GM20000 (cell line): ENCODE data around the gene DNAJC5.
"Not testable (repeated sequence)": the region's sequence is repeated elsewhere in the genome, so short reads cannot be mapped to it uniquely, and the experiment has no call there.

ENCODE experiments used
- DNase-seq: peaks from one replicate; pipeline ENCODE4 v3.0.0; 2012; ENCODE audit warnings: low spot score
- TF ChIP-seq, protein P1 (sequence below): IDR thresholded peaks from 2 replicates; pipeline ENCODE4 v1.5.1; 2012; ENCODE audit warnings: mild to moderate bottlenecking, control low read depth; ENCODE audit errors: extremely low read depth, missing control alignments

DNAJC5 gene, protein sequence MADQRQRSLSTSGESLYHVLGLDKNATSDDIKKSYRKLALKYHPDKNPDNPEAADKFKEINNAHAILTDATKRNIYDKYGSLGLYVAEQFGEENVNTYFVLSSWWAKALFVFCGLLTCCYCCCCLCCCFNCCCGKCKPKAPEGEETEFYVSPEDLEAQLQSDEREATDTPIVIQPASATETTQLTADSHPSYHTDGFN

GRCh38 chr20:63894358-63895201 is at the start of gene DNAJC5:
Gene DNAJC5 (plus strand): TSS chr20:63895126. CDS start chr20:63928346, 33,220 bp downstream.
- DNase-seq = peak; percentile 100
- TF ChIP-seq, protein P1, sequence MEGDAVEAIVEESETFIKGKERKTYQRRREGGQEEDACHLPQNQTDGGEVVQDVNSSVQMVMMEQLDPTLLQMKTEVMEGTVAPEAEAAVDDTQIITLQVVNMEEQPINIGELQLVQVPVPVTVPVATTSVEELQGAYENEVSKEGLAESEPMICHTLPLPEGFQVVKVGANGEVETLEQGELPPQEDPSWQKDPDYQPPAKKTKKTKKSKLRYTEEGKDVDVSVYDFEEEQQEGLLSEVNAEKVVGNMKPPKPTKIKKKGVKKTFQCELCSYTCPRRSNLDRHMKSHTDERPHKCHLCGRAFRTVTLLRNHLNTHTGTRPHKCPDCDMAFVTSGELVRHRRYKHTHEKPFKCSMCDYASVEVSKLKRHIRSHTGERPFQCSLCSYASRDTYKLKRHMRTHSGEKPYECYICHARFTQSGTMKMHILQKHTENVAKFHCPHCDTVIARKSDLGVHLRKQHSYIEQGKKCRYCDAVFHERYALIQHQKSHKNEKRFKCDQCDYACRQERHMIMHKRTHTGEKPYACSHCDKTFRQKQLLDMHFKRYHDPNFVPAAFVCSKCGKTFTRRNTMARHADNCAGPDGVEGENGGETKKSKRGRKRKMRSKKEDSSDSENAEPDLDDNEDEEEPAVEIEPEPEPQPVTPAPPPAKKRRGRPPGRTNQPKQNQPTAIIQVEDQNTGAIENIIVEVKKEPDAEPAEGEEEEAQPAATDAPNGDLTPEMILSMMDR = no peak

- TF ChIP-seq, protein P1 = no peak
- DNase-seq = no peak
Observed at GRCh38 chr20:63846128-63846771, 48.7 kb upstream of the DNAJC5 start.

GRCh38 chr20:63846888-63847236 is 48.1 kb upstream of the DNAJC5 start:
- no peak for DNase-seq
- TF ChIP-seq, protein P1 = no peak

DNA sequence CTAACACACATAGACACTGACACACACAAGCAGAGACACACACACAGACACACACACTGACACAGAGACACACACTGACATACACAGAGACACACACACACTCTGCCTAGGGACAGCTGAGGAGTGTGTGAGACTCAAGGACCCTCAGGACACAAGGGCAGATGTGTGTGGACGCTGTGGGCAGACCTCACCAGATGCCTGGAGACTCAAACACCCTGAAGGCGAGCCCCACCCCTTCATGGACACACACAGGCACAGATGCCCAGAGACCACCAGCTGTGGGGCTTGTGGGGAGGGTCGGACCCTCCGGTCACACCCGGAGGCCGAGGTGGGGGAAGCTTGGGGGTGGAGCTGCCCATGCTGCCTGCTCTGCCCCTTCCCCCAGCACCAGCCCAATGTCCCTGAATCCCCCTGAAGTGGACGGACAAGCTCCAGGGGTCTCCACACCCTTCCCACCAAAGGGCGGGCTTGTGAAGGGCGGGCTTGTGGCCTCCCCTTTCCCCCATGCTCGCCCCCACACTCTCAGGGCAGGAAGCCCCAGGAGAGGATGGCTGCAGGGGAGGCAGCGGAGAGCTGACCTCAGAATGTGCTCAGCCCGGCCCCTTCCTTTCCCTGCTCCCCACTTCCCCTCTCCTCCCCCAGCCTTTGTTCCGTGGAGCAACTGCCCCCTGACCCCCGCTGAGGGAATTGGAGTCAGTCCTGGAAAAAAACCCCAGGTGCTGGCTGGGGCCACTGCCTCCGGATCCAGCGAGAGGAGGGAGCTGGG is 47.5 kb upstream of the DNAJC5 start:
- DNase-seq = no peak
- TF ChIP-seq, protein P1 = no peak

- DNase-seq = no peak
- TF ChIP-seq, protein P1 = no peak
Observed at GRCh38 chr20:63848003-63848911, 46.7 kb upstream of the DNAJC5 start.

DNA sequence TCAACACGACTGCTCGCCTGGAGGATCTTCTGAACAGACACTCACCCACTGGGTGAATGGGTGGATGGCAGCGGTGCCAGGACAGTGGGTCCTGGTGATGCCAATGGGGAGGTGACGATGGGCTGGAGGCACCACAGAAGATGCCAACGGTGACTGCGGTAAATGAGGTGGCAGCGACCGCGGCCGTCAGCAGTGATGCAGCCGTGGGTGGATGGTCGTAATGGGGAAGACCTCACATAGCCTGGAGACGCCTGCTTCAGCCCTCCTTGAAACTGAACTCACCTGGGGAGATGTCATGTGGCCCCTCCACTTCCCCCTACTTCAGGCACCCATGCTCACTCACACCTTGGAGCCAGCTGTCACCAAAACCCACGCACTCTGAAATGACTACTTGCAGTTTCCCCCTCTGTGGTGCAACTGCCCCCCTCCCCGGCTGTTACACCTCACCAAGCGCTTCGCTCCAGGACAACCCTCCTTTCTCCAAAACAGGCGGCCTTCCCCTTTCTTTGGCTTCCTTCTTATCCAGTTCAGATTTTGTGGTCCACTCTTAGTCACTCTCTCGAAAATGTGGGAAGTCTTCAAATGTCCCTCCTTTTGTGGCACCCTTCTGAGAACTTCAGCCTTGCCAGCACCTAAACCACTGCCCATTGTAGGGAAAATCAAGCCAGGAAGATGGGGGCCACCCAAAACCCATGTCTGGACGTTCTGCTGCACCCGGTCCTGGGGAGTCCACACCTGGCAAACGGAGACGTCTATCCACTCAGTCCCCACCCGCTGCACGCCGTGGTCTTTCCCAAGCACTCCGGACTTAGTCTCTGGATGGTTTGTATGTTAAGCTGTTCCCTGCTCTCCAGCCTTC is 44.0 kb upstream of the DNAJC5 start:
- DNase-seq = peak; percentile 96
- TF ChIP-seq, protein P1 = no peak

- DNase-seq = not testable (repeated sequence)
Observed at GRCh38 chr20:63851548-63851943, 43.4 kb upstream of the DNAJC5 start.

GRCh38 chr20:63853733-63854068 is 41.2 kb upstream of the DNAJC5 start:
- DNase-seq = not testable (repeated sequence)
